HG03571 (cell line): ENCODE measurements around the gene RERGL.
"Not testable (repeated sequence)": the region's sequence is repeated elsewhere in the genome, so short reads cannot be mapped to it uniquely, and the experiment has no call there.

Experiments used
- ATAC-seq: cut with Tn5 transposase; IDR thresholded peaks from one replicate; pipeline ENCODE4 v1.9.1; 2021; ENCODE audit not compliant: unreplicated experiment

RERGL gene

DNA sequence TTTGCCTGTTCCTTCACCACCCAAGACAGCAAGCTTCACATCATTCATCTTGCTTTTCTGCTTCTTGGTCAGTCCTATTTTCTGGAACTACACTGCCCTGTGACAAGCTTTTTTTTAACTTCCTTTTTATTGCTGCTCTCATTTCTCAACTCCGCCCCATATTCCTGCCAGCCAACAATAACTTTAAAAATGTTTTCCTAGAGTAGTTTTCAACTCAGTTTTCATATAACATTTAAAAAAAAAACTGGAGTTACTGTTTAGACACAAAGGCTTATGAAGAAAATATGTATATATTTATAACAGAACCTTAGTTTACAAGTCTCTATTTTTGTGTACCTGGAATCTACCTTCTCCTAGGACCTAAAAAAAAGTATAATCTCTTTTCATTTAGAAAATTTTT, at the start of gene RERGL:
Gene RERGL (minus strand): TSS at position 101 of the 400 bp plus-strand sequence. CDS start 53 bp downstream, at position 48.
- no peak for ATAC-seq

GRCh38 chr12:18139254-18139653, 49.3 kb upstream of the RERGL start:
- ATAC-seq: no peak

- no peak for ATAC-seq
These were observed 45.5 kb upstream of the RERGL start for GRCh38 chr12:18135509-18135908.

GRCh38 chr12:18135086-18135485, 45.1 kb upstream of the RERGL start:
- ATAC-seq: no peak

GRCh38 chr12:18130851-18131250, 40.9 kb upstream of the RERGL start:
- ATAC-seq: no peak

DNA sequence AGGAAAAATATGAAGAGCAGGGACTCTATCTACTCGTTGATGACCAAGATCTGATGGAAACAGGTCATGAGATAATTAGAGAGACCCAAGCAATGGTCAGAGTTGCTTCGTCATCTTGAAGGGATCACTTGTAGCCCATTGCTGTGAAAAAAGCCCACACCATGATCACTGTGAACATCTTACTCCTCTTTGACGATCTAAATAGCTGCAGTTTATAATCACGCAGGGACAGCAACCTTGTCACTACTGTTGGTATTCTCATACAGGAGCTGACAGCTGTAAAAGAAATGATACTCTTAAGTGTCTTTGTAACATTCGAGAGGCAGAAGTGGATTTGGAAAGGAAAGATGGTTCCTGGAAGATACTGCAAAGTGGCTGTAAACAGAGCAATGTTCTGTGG, 33.7 kb upstream of the RERGL start:
- ATAC-seq: no peak

DNA sequence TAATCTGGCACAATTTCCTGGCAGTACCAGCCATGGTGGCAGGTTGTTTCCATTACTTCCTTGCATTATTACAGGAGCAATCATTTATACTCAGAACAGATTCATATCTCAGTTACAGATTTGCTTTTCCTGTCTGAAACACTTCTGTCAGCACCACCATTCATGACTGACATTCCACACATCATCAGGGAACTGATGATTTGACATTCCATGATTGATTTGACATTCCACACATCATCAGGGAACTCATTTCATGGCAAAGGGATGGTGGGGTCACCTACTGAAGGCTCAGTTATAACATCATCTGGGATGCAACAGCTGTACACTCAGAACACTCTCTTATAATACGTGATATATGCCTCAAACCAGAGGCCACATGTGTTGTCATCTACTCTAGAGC, 30.9 kb upstream of the RERGL start:
- no peak for ATAC-seq

GRCh38 chr12:18108611-18109010, 18.6 kb upstream of the RERGL start:
- no peak for ATAC-seq

- no peak for ATAC-seq
These were observed 13.6 kb upstream of the RERGL start for GRCh38 chr12:18103624-18104023.

GRCh38 chr12:18101043-18101442, 11.1 kb upstream of the RERGL start:
- no peak for ATAC-seq

- no peak for ATAC-seq
These were observed 5.9 kb downstream of the RERGL start for GRCh38 chr12:18084080-18084479.

DNA sequence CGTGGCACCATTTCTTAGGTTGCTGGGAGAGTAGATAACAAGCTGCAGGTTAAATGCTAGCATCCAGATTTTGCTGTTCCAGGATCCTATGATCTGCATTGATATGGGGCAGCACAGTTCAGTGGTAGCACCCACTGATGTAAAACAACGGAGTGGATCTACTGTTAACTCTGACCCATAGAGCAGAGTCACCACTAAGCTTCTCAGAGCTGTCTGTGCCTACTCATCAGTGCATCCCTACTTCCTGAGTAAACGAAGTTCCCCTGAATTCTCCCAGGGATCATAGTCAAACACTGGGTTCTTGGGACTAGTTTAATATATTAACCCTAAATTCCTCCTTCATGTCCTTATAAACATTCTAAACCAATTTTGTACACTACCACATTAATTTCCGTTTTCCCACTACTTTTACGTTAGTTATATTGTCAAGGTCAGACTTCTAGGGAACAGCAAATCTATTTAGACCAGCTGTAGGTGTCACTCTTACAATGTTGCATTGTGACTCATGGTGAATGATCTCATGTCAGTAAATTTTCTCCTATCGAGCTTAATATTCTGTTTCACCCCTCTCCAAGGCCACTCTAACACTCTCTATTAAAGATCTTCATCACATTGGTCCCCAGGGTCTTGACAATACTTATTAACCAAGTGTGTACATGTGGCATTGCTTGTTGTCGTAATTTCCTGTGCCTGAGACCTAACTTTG, 10.3 kb downstream of the RERGL start:
- no peak for ATAC-seq

GRCh38 chr12:18074001-18074400, 16.0 kb downstream of the RERGL start:
- no peak for ATAC-seq

DNA sequence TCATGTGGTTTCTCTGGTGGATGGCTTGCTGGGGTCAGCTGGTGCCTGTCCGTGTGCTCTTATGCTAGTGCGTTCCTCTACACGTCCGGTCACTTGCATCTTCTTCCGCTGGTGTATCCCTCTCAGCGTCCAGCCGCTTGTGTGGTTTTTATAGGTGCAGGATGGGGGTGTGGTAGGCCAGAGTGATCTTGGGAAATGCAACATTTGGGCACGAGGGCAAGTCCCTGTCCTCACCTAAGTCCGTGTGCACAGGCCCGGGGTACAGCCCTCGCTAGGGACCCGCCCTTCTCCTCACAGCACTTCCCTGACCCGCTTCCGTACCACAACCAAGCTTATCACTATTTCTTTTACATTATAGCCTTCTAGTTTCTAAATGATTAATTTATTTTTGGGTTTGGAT, 17.3 kb downstream of the RERGL start:
- no peak for ATAC-seq

DNA sequence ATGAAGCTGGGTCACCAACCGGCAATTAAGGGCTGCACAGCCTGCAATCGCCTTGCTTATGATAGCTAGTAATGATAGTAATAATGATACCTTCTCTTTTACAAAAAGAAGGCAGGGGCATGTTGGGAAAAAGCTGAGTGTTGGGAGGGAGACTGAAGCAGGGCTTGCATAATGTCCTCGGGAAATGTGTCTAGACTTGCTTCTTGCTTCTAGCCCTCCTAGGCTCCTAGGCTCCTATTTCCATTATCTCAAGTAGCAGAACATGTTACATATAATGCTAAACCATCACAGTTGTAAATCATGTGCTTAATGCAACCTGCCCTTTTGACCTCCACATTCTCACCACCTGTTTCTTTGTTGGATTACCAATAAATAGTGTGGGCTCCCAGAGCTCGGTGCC, 18.7 kb downstream of the RERGL start:
- ATAC-seq: no peak

- ATAC-seq: no peak
These were observed 21.6 kb downstream of the RERGL start for GRCh38 chr12:18068355-18068754.

- no peak for ATAC-seq
These were observed 23.3 kb downstream of the RERGL start for GRCh38 chr12:18066666-18067065.

- not testable (repeated sequence) for ATAC-seq
These were observed 27.1 kb downstream of the RERGL start for GRCh38 chr12:18062867-18063266.

- ATAC-seq: no peak
These were observed 32.9 kb downstream of the RERGL start for GRCh38 chr12:18057051-18057450.

- ATAC-seq: no peak
These were observed 34.9 kb downstream of the RERGL start for GRCh38 chr12:18054925-18055619.

DNA sequence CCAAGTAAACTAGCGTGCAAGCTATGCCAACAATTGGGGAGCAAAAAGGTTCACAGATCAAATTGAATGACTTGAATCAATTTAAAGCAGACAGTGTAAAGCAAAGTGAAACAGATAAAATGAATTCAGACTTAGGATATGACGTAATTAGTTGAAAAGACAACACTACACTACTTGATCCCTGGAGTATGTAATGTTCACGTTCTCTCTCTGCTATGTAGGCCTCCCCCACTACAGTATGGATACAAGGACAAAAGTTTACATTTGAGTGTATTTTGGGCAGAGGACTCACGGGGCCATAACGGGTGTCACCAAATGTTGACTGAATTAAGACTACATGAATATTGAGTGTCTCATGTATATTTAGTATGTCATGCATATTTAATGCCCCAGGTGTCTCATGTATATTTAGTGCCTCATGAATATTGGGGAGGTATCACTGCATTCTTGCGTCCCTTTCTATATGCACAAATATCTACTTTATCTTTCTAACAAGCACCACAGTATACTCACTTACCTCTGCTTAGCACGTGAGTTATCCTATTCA, 44.5 kb downstream of the RERGL start:
- ATAC-seq: no peak

- ATAC-seq: not testable (repeated sequence)
These were observed 49.8 kb downstream of the RERGL start for GRCh38 chr12:18040060-18040742.
